OCI-LY7 (cell line): ENCODE results near the gene TWIST2. TPM values are rescaled to one million over a fixed set of nuclear protein-coding genes. Genes with fewer than 3 reads are reported as not detected.

Experiments used
- BruUV-seq: library from RNA; stranded (reverse); fragments of 400-500 nt; replicated peaks from 2 replicates; lab custom pipeline; 2021; lab: Mats Ljungman, UMichigan
- CTCF ChIA-PET: fragments of 300-600 bp; sonication (Branson Sonifier 250); formaldehyde crosslinking; loops from one replicate; lab custom pipeline; 2022; ENCODE audit warnings: antibody characterized with exemption; ENCODE audit not compliant: unreplicated experiment; lab: Charles Lee
- POLR2A ChIA-PET: fragments of 300-600 bp; sonication (Branson Sonifier 250); formaldehyde crosslinking; loops from one replicate; lab custom pipeline; 2022; ENCODE audit warnings: antibody characterized with exemption; lab: Charles Lee
- DNase-seq: peaks from one replicate; pipeline ENCODE4 v3.0.0-alpha.2; 2015; ENCODE audit warnings: low spot score
- H2AFZ ChIP-seq: fragments of 200-600 bp; sonication (generic), shearing (Covaris generic); 2 replicates; pipeline ENCODE4 v1.6.1; 2014; ENCODE audit warnings: mild to moderate bottlenecking, antibody characterized with exemption, low read length, moderate library complexity
- H3K27ac ChIP-seq: fragments of 200-600 bp; sonication (generic); 2 replicates; pipeline ENCODE4 v1.5.1; 2014; ENCODE audit warnings: mixed run types, low read depth, mild to moderate bottlenecking, moderate library complexity, low read length, inconsistent platforms; ENCODE audit not compliant: poor library complexity, severe bottlenecking
- H3K36me3 ChIP-seq: fragments of 200-600 bp; sonication (generic); 2 replicates; pipeline ENCODE4 v1.6.1; 2014; ENCODE audit warnings: mild to moderate bottlenecking, antibody characterized with exemption, low read length, moderate library complexity, mixed read lengths; ENCODE audit not compliant: insufficient read depth
- H3K4me1 ChIP-seq: fragments of 200-600 bp; sonication (generic); 2 replicates; pipeline ENCODE4 v1.5.1; 2014; ENCODE audit warnings: mild to moderate bottlenecking, low read length; ENCODE audit not compliant: insufficient read depth, poor library complexity, severe bottlenecking
- H3K4me2 ChIP-seq: fragments of 200-600 bp; sonication (generic); 2 replicates; pipeline ENCODE4 v1.6.1; 2014; ENCODE audit warnings: mild to moderate bottlenecking, low read length
- H3K4me3 ChIP-seq: fragments of 200-600 bp; sonication (generic); 2 replicates; pipeline ENCODE4 v1.5.1; 2014; ENCODE audit warnings: mild to moderate bottlenecking, low read depth, low read length; ENCODE audit not compliant: poor library complexity, severe bottlenecking
- H3K79me2 ChIP-seq: fragments of 200-600 bp; sonication (generic); 2 replicates; pipeline ENCODE4 v1.6.1; 2016; ENCODE audit warnings: low read depth, mild to moderate bottlenecking, low read length, moderate library complexity, mixed read lengths; ENCODE audit not compliant: insufficient read depth
- H3K9me2 ChIP-seq: fragments of 200-600 bp; sonication (generic); 2 replicates; pipeline ENCODE4 v1.6.1; 2016; ENCODE audit warnings: mild to moderate bottlenecking, low read length, mixed read lengths; ENCODE audit not compliant: insufficient read depth
- H3K9me3 ChIP-seq: fragments of 200-600 bp; sonication (generic); 2 replicates; pipeline ENCODE4 v1.6.1; 2014; ENCODE audit warnings: mild to moderate bottlenecking, mixed run types, low read length, mixed read lengths
- H4K20me1 ChIP-seq: fragments of 200-600 bp; sonication (generic); 2 replicates; pipeline ENCODE4 v1.6.1; 2014; ENCODE audit warnings: mild to moderate bottlenecking, antibody characterized with exemption, low read length, moderate library complexity, mixed read lengths; ENCODE audit not compliant: insufficient read depth
- CTCF ChIP-seq: fragments of 200-600 bp; sonication (generic); conservative IDR thresholded peaks from 2 replicates; pipeline ENCODE4 v1.5.1; 2014; ENCODE audit warnings: mild to moderate bottlenecking, antibody characterized with exemption, low read length, moderate library complexity, mixed read lengths
- EZH2phosphoT487 ChIP-seq: fragments of 200-600 bp; sonication (generic); IDR thresholded peaks from 2 replicates; pipeline ENCODE4 v1.6.1; 2018; ENCODE audit warnings: low read depth, borderline replicate concordance, mild to moderate bottlenecking, mixed run types, antibody characterized with exemption, low read length, moderate library complexity, mixed read lengths
- intact Hi-C: fragments of 100-400 bp; cut with micrococcal nuclease; formaldehyde crosslinking; loops from one replicate; pipeline ENCODE4 v1.10.0; 2022; ENCODE audit not compliant: unreplicated experiment
- total RNA-seq, 2 experiments: library from RNA; depleted of rRNA in 1 of 2; stranded (reverse); fragments of >200 nt in 1 of 2; shearing (Covaris generic) in 1 of 2; gene quantifications; 2 replicates each; pipeline ENCODE4 v1.2.3, GENCODE V29; 2014 to 2022

TWIST2 gene
- total RNA-seq, 2 experiments from 2014 or later: not detected

GRCh38 chr2:238876232-238876630, 28.3 kb downstream of the TWIST2 start:
- H3K9me2 ChIP-seq: no peaks in the 10 kb centered on the region
- H3K36me3 ChIP-seq: no peaks in the 10 kb centered on the region
- H3K79me2 ChIP-seq: no peaks in the 10 kb centered on the region
- no peaks in the 10 kb centered on the region for H4K20me1 ChIP-seq
- H2AFZ ChIP-seq: no peak overlapping the region
- POLR2A ChIA-PET: no interaction called here
- CTCF ChIA-PET: no interaction called here
- H3K4me1 ChIP-seq: no peaks in the 10 kb centered on the region
- intact Hi-C loops: no loop called here
- no peak overlapping the region for H3K4me2 ChIP-seq
- no peak for DNase-seq
- no peak overlapping the region for H3K27ac ChIP-seq
- no peaks in the 10 kb centered on the region for H3K9me3 ChIP-seq
- no TSS peak for BruUV-seq
- no peak overlapping the region for H3K4me3 ChIP-seq
- no peak for TF ChIP-seq EZH2phosphoT487
- no peak for TF ChIP-seq CTCF

DNA sequence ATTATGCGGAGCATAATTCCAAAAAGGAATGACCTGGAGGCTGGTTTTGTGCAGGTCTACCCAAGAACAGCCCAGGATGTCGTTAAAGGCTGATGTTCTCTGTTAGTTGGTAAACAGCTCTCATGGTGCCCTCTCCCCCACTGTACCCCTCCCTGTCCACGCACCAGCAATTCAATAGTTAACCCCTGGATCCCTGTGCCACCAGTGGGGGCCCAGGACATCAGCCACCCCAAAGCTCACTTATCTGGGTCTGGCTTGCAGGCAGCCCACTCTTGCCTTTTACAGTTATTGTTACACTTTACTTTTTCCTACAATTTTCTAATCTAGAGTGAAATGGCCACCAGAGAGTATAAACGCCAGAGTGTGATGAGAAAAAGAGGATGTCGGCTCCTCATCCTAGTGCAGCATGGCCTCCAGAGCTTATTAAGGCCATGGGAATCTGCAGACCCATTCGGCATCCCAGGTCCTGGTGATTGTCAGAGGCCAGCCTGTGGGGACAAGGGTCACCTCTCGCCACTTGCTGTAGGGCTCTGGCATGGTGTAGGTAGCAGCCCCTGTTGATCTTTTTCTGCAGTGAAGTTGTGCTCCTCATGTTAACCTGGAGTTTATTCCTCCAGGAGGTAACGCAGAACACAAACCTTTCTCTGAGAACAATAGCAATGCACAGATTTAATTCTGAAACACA, 30.3 kb downstream of the TWIST2 start:
- TF ChIP-seq CTCF (no peak), EZH2phosphoT487 (no peak)
- Histone ChIP-seq H3K27ac (no peak overlapping the region), H3K9me2 (no peaks in the 10 kb centered on the region), H3K4me2 (no peak overlapping the region), H3K36me3 (no peaks in the 10 kb centered on the region), H3K4me3 (no peak overlapping the region), H3K79me2 (no peaks in the 10 kb centered on the region), H3K4me1 (no peaks in the 10 kb centered on the region), H4K20me1 (no peaks in the 10 kb centered on the region), H2AFZ (no peak overlapping the region), H3K9me3 (no peaks in the 10 kb centered on the region)
- no peak for DNase-seq
- intact Hi-C loops: no loop called here
- POLR2A ChIA-PET: interaction anchor here (1.3 kb wide), 1 partner anchor 15 kb away, joined by 3 read pairs; no protein-coding TSS in a partner anchor
- CTCF ChIA-PET: no interaction called here
- no TSS peak for BruUV-seq

DNA sequence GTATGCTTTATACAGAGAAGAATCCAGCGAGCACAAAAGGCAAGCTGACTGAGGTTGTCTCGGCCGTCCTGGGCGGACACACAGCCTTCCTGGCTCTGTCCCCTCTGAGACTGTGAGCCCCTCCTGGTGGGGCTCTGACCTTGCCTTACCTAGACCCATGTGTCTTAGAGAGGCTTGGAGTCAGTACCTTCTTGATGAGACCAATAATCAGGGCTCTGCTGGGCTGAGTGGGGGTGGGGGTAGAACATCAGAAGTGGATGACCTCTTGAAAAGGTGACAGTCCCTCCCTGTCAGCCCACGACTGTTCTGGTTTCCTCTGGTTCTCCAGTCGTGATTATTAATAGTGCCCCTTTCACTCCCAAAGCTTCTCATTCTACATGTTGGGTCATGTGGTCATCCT, 31.2 kb downstream of the TWIST2 start:
- Histone ChIP-seq H2AFZ (no peak overlapping the region), H3K9me3 (no peaks in the 10 kb centered on the region), H3K4me2 (no peak overlapping the region), H3K4me3 (no peak overlapping the region), H3K36me3 (no peaks in the 10 kb centered on the region), H3K4me1 (no peaks in the 10 kb centered on the region), H4K20me1 (no peaks in the 10 kb centered on the region), H3K27ac (no peak overlapping the region), H3K79me2 (no peaks in the 10 kb centered on the region), H3K9me2 (no peaks in the 10 kb centered on the region)
- BruUV-seq: no TSS peak
- ChIA-PET POLR2A (no interaction called here), CTCF (no interaction called here)
- DNase-seq: no peak
- no peak for TF ChIP-seq CTCF
- TF ChIP-seq EZH2phosphoT487: no peak
- intact Hi-C loops: no loop called here
